ENCODE results near the gene NPY4R2.
"Not testable (repeated sequence)": the region's sequence is repeated elsewhere in the genome, so short reads cannot be mapped to it uniquely, and the experiment has no call there.

GRCh38 chr10:47941379-47941778 lies 22.9 kb downstream of the NPY4R2 start:
- TF ChIP-seq CTCF (IDR thresholded peaks at IDR 0.05); EP300 (IDR thresholded peaks at IDR 0.05; ENCODE audit: low read depth): not testable (repeated sequence)
